CD14-positive monocyte (primary cell): ENCODE results near the gene WDR70. TPM values are rescaled to one million over a fixed set of nuclear protein-coding genes. Genes with fewer than 3 reads are reported as not detected.

Experiments used
- DNase-seq, 3 donors: peaks; one replicate each; pipeline ENCODE4 v3.0.0-alpha.2; 2011 to 2022
- H2AFZ ChIP-seq: 2 replicates; pipeline ENCODE4 v1.6.0; 2012; ENCODE audit warnings: mild to moderate bottlenecking, low read depth, low read length, inconsistent platforms; ENCODE audit not compliant: insufficient read depth, poor library complexity, severe bottlenecking
- H3K27ac ChIP-seq, 2 donors: 1 replicate in 1 of 2; 2 replicates in 1 of 2; pipeline ENCODE4 v1.5.1; 2012 to 2013; ENCODE audit warnings: low read length in 2 of 2, control low read depth in 1 of 2, inconsistent platforms in 1 of 2, low read depth in 1 of 2, mild to moderate bottlenecking in 1 of 2
- H3K27me3 ChIP-seq, 2 donors: one replicate each; pipeline versions ENCODE4 v1.6.0 to v1.6.1; 2011 to 2013; ENCODE audit warnings: low read length in 2 of 2; ENCODE audit not compliant: control insufficient read depth in 2 of 2, insufficient read depth in 2 of 2
- H3K36me3 ChIP-seq, 2 donors: replicated peaks in 1 of 2; 1 replicate in 1 of 2; 2 replicates in 1 of 2; pipeline versions ENCODE4 v1.5.1 to v1.6.1; 2012 to 2013; ENCODE audit warnings: low read length in 2 of 2, control low read depth in 1 of 2, inconsistent platforms in 1 of 2, mild to moderate bottlenecking in 1 of 2; ENCODE audit not compliant: insufficient read depth in 2 of 2, control insufficient read depth in 1 of 2
- H3K4me1 ChIP-seq, 2 donors: 1 replicate in 1 of 2; 2 replicates in 1 of 2; pipeline versions ENCODE4 v1.5.1 to v1.6.1; 2012 to 2013; ENCODE audit warnings: low read length in 2 of 2, control low read depth in 1 of 2, inconsistent platforms in 1 of 2, mild to moderate bottlenecking in 1 of 2, moderate library complexity in 1 of 2; ENCODE audit not compliant: insufficient read depth in 2 of 2, control insufficient read depth in 1 of 2
- H3K4me2 ChIP-seq: replicated peaks from 2 replicates; pipeline ENCODE3; 2012; ENCODE audit warnings: low read length, moderate library complexity, mild to moderate bottlenecking; ENCODE audit not compliant: poor library complexity, severe bottlenecking; ENCODE audit errors: extremely low read depth
- H3K4me3 ChIP-seq, 3 experiments: fragments of 200-600 bp in 1 of 3; sonication (generic) in 1 of 3; replicated peaks in 1 of 3; 1 replicate in 2 of 3; 2 replicates in 1 of 3; pipeline ENCODE4 v1.5.1; 2011 to 2013; ENCODE audit warnings: low read length in 3 of 3, mild to moderate bottlenecking in 3 of 3, control low read depth in 2 of 3, low read depth in 2 of 3, inconsistent platforms in 1 of 3, moderate library complexity in 1 of 3
- H3K79me2 ChIP-seq: 2 replicates; pipeline ENCODE4 v1.6.0; 2012; ENCODE audit warnings: mild to moderate bottlenecking, control low read depth, inconsistent platforms, low read length, moderate library complexity; ENCODE audit not compliant: insufficient read depth
- H3K9ac ChIP-seq: 2 replicates; pipeline ENCODE4 v1.6.0; 2017; ENCODE audit warnings: low read length, mild to moderate bottlenecking; ENCODE audit not compliant: insufficient read depth, poor library complexity, severe bottlenecking
- H3K9me3 ChIP-seq, 2 donors: replicated peaks in 1 of 2; 1 replicate in 1 of 2; 2 replicates in 1 of 2; pipeline versions ENCODE4 v1.5.1 to v1.6.1; 2012 to 2013; ENCODE audit warnings: low read length in 2 of 2, control low read depth in 1 of 2; ENCODE audit not compliant: control insufficient read depth in 1 of 2, insufficient read depth in 1 of 2
- H4K20me1 ChIP-seq: 2 replicates; pipeline ENCODE4 v1.6.0; 2012; ENCODE audit warnings: mild to moderate bottlenecking, low read length, control low read depth, moderate library complexity; ENCODE audit not compliant: insufficient read depth
- H3K27ac Mint-ChIP-seq, 7 donors: one replicate each; pipeline ENCODE4 v1.8.0; 2020; ENCODE audit warnings: mild to moderate bottlenecking in 7 of 7, mixed read lengths in 7 of 7, moderate library complexity in 6 of 7, inconsistent platforms in 2 of 7
- H3K27me3 Mint-ChIP-seq, 3 donors: one replicate each; pipeline ENCODE4 v1.8.0; 2021 to 2022; ENCODE audit warnings: low read depth in 3 of 3, mild to moderate bottlenecking in 3 of 3, mixed read lengths in 3 of 3, moderate library complexity in 3 of 3, inconsistent platforms in 1 of 3
- H3K36me3 Mint-ChIP-seq, 2 donors: one replicate each; pipeline ENCODE4 v1.8.0; 2020; ENCODE audit warnings: mixed read lengths in 2 of 2, inconsistent platforms in 1 of 2, mild to moderate bottlenecking in 1 of 2
- H3K4me1 Mint-ChIP-seq: one replicate; pipeline ENCODE4 v1.8.0; 2020; ENCODE audit warnings: mild to moderate bottlenecking, mixed read lengths
- H3K4me3 Mint-ChIP-seq, 2 donors: one replicate each; pipeline ENCODE4 v1.8.0; 2020; ENCODE audit warnings: mild to moderate bottlenecking in 2 of 2, mixed read lengths in 2 of 2, moderate library complexity in 1 of 2
- H3K9me3 Mint-ChIP-seq, 7 donors: one replicate each; pipeline ENCODE4 v1.8.0; 2020 to 2022; ENCODE audit warnings: mixed read lengths in 7 of 7, mild to moderate bottlenecking in 6 of 7, moderate library complexity in 6 of 7, inconsistent platforms in 2 of 7
- CTCF ChIP-seq: fragments of 200-600 bp; IDR thresholded peaks from one replicate; pipeline ENCODE4 v1.8.0; 2022; ENCODE audit warnings: antibody characterized with exemption, mild to moderate bottlenecking
- WGBS: methylation state at CpG from one replicate; pipeline ENCODE4 v1.1.5; 2013; ENCODE audit warnings: missing lambda C conversion rate; ENCODE audit not compliant: insufficient coverage; 5-methylcytosine and 5-hydroxymethylcytosine counted together
- intact Hi-C, 2 donors: fragments of 100-400 bp; cut with micrococcal nuclease; formaldehyde crosslinking; loops; one replicate each; pipeline versions ENCODE4 v1.15.0 to v1.15.1; 2023
- polyA plus RNA-seq, 3 donors: library from polyadenylated mRNA; depleted of rRNA in 1 of 3; unstranded in 2 of 3; stranded (reverse) in 1 of 3; fragments of 300-500 nt in 2 of 3; fragments of >200 nt in 1 of 3; fragmentation: Illumina TruSeq in 2 of 3; gene quantifications; 1 replicate in 2 of 3; 2 replicates in 1 of 3; pipeline ENCODE4 v1.2.3, GENCODE V29; 2012 to 2021

WDR70 gene
- polyA plus RNA-seq, 3 donors, result 13.1 to 21.0 (median 19.1) TPM

- Histone ChIP-seq H3K27me3 (no peaks in the 10 kb centered on the region), H3K79me2 (no peaks in the 10 kb centered on the region), H2AFZ (no peak overlapping the region), H4K20me1 (no peaks in the 10 kb centered on the region), H3K9me3 (no peaks in the 10 kb centered on the region), H3K4me3 (no peak overlapping the region), H3K4me1 (no peaks in the 10 kb centered on the region), H3K4me2 (no peak overlapping the region), H3K27ac (no peak overlapping the region), H3K36me3 (no peaks in the 10 kb centered on the region), H3K9ac (no peak overlapping the region)
- no peak overlapping the region for H3K4me3 Mint-ChIP-seq
- intact Hi-C loops, result no loop called here
- no CpG with 5 or more reads among the region's 1 CpG for WGBS
- TF ChIP-seq CTCF, result no peak
- H3K9me3 Mint-ChIP-seq, result peaks cover 0 to 2% (median 0%) of the 10 kb centered on the region in 7 donors
- H3K36me3 Mint-ChIP-seq, result peaks cover 4 to 5% of the 10 kb centered on the region in 2 donors
- no peak overlapping the region for H3K27ac Mint-ChIP-seq
- peaks cover 31% of the 10 kb centered on the region for H3K4me1 Mint-ChIP-seq
- DNase-seq, result no peak
- H3K27me3 Mint-ChIP-seq, result no peaks in the 10 kb centered on the region
Measured at GRCh38 chr5:37664551-37664950, 285.4 kb downstream of the WDR70 start.

GRCh38 chr5:37665272-37665671 lies 286.2 kb downstream of the WDR70 start:
- H3K4me3 ChIP-seq, result no peak overlapping the region
- intact Hi-C loops, result no loop called here
- peaks cover 4 to 6% of the 10 kb centered on the region in 2 donors for H3K36me3 Mint-ChIP-seq

More at GRCh38 chr5:37665272-37665671, 286.2 kb downstream of the WDR70 start:
- no peak overlapping the region for H2AFZ ChIP-seq
- H3K27me3 Mint-ChIP-seq, result no peaks in the 10 kb centered on the region
- no peaks in the 10 kb centered on the region for H3K4me1 ChIP-seq
- no peaks in the 10 kb centered on the region for H3K36me3 ChIP-seq
- H3K27ac ChIP-seq, result no peak overlapping the region
- peaks cover 0 to 2% (median 0%) of the 10 kb centered on the region in 7 donors for H3K9me3 Mint-ChIP-seq
- H3K4me1 Mint-ChIP-seq, result peaks cover 30% of the 10 kb centered on the region
- no peak overlapping the region for H3K27ac Mint-ChIP-seq
- no peaks in the 10 kb centered on the region for H4K20me1 ChIP-seq
- H3K9me3 ChIP-seq, result no peaks in the 10 kb centered on the region
- H3K79me2 ChIP-seq, result no peaks in the 10 kb centered on the region
- no peak for TF ChIP-seq CTCF
- H3K9ac ChIP-seq, result no peak overlapping the region
- no peak overlapping the region for H3K4me3 Mint-ChIP-seq
- no peak for DNase-seq
- no peaks in the 10 kb centered on the region for H3K27me3 ChIP-seq
- no peak overlapping the region for H3K4me2 ChIP-seq
- 100% methylated on average over 1 of the region's 1 CpG for WGBS
